NCI-H446 (cell line): ENCODE data around the gene GINS1.
A peak's percentile ranks its signal among the peaks of the same experiment; 100 is the strongest.
"Not testable (repeated sequence)": the region's sequence is repeated elsewhere in the genome, so short reads cannot be mapped to it uniquely, and the experiment has no call there.

ENCODE experiments used
- DNase-seq, 2 experiments: peaks; one replicate each; lab custom pipeline; 2025; lab: John Stamatoyannopoulos, UW

GINS1 gene

GRCh38 chr20:25389858-25390537 is 17.5 kb upstream of the GINS1 start:
- peak in 1 of 2 experiments; percentile 29 for DNase-seq

- DNase-seq = peak; percentile 91 to 97
Measured at GRCh38 chr20:25390538-25391528, 16.6 kb upstream of the GINS1 start, which contains the start of gene ABHD12. Gene ABHD12, minus strand, starts transcription at chr20:25390835. Its CDS starts 132 bp downstream, at chr20:25390703.

GRCh38 chr20:25394276-25394675 is 13.2 kb upstream of the GINS1 start:
- DNase-seq = no peak

GRCh38 chr20:25394996-25395395 is 12.5 kb upstream of the GINS1 start:
- DNase-seq = no peak

GRCh38 chr20:25397096-25397495 is 10.4 kb upstream of the GINS1 start:
- DNase-seq = no peak

GRCh38 chr20:25397821-25398220 is 9.7 kb upstream of the GINS1 start:
- DNase-seq = no peak

- no peak for DNase-seq
Measured at GRCh38 chr20:25398376-25399036, 9.0 kb upstream of the GINS1 start.

- peak; percentile 52 to 74 for DNase-seq
Measured at GRCh38 chr20:25399037-25399430, 8.4 kb upstream of the GINS1 start.

- not testable (repeated sequence) for DNase-seq
Measured at GRCh38 chr20:25400291-25400732, 7.2 kb upstream of the GINS1 start.

- no peak for DNase-seq
Measured at GRCh38 chr20:25402583-25402982, 4.9 kb upstream of the GINS1 start.

GRCh38 chr20:25408170-25408547 is 686 bp downstream of the GINS1 start:
- DNase-seq = no peak

GRCh38 chr20:25408890-25409289 is 1.4 kb downstream of the GINS1 start:
- no peak for DNase-seq

GRCh38 chr20:25418776-25419175 is 11.3 kb downstream of the GINS1 start:
- DNase-seq = no peak

- no peak for DNase-seq
Measured at GRCh38 chr20:25421102-25421501, 13.6 kb downstream of the GINS1 start.

GRCh38 chr20:25422032-25422431 is 14.6 kb downstream of the GINS1 start:
- no peak for DNase-seq

- DNase-seq = no peak
Measured at GRCh38 chr20:25424536-25424935, 17.1 kb downstream of the GINS1 start.

GRCh38 chr20:25437153-25437581 is 29.7 kb downstream of the GINS1 start:
- DNase-seq = no peak

GRCh38 chr20:25439328-25439727 is 31.9 kb downstream of the GINS1 start:
- DNase-seq = no peak

- no peak for DNase-seq
Measured at GRCh38 chr20:25444556-25444955, 37.1 kb downstream of the GINS1 start.

GRCh38 chr20:25447671-25448070 is 40.2 kb downstream of the GINS1 start:
- no peak for DNase-seq

- DNase-seq = no peak
Measured at GRCh38 chr20:25452333-25452732, 44.9 kb downstream of the GINS1 start.
